DOHH2 (cell line): ENCODE measurements around the gene CNTNAP2.

Source experiments
- H3F3A ChIP-seq: fragments of 200-600 bp; sonication (generic), shearing (Covaris generic); 2 replicates; pipeline ENCODE4 v1.6.0; 2016; ENCODE audit warnings: antibody characterized with exemption, mild to moderate bottlenecking; ENCODE audit not compliant: control insufficient read depth, insufficient read depth
- H3K27ac ChIP-seq: fragments of 200-600 bp; sonication (generic); 2 replicates; pipeline ENCODE4 v1.5.1; 2014; ENCODE audit warnings: low read depth, mild to moderate bottlenecking, low read length, moderate library complexity
- H3K27me3 ChIP-seq: fragments of 200-600 bp; sonication (generic); 2 replicates; pipeline ENCODE4 v1.6.1; 2014; ENCODE audit warnings: mild to moderate bottlenecking, low read length, mixed read lengths; ENCODE audit not compliant: control insufficient read depth
- H3K36me3 ChIP-seq: fragments of 200-600 bp; sonication (generic); 2 replicates; pipeline ENCODE4 v1.6.1; 2014; ENCODE audit warnings: mild to moderate bottlenecking, low read length, moderate library complexity, mixed read lengths; ENCODE audit not compliant: control insufficient read depth
- H3K4me1 ChIP-seq: fragments of 200-600 bp; sonication (generic); 2 replicates; pipeline ENCODE4 v1.6.1; 2014; ENCODE audit warnings: mild to moderate bottlenecking, low read length, mixed read lengths; ENCODE audit not compliant: control insufficient read depth
- H3K4me2 ChIP-seq: fragments of 200-600 bp; sonication (generic); 2 replicates; pipeline ENCODE4 v1.6.0; 2014; ENCODE audit warnings: mild to moderate bottlenecking, low read length, moderate library complexity
- H3K4me3 ChIP-seq: fragments of 200-600 bp; sonication (generic); 2 replicates; pipeline ENCODE4 v1.5.1; 2014; ENCODE audit warnings: mild to moderate bottlenecking, low read length, mixed read lengths
- H3K79me2 ChIP-seq: fragments of 200-600 bp; sonication (generic); 2 replicates; pipeline ENCODE4 v1.6.1; 2014; ENCODE audit warnings: mild to moderate bottlenecking, low read length, mixed read lengths; ENCODE audit not compliant: control insufficient read depth
- H3K9me2 ChIP-seq: fragments of 200-600 bp; sonication (generic); replicated peaks from 2 replicates; pipeline ENCODE4 v1.6.1; 2014; ENCODE audit warnings: mild to moderate bottlenecking, low read length, mixed read lengths; ENCODE audit not compliant: control insufficient read depth
- H3K9me3 ChIP-seq: fragments of 200-600 bp; sonication (generic); 2 replicates; pipeline ENCODE4 v1.6.1; 2014; ENCODE audit warnings: antibody characterized with exemption, low read length, mixed read lengths; ENCODE audit not compliant: control insufficient read depth, insufficient read depth
- H4K20me1 ChIP-seq: fragments of 200-600 bp; sonication (generic); 2 replicates; pipeline ENCODE4 v1.6.0; 2014; ENCODE audit warnings: low read depth, mild to moderate bottlenecking, antibody characterized with exemption, low read length, moderate library complexity; ENCODE audit not compliant: control insufficient read depth, insufficient read depth
- CTCF ChIP-seq: fragments of 200-600 bp; sonication (generic); IDR thresholded peaks from one replicate; pipeline ENCODE4 v1.5.1; 2014; ENCODE audit warnings: antibody characterized with exemption, mild to moderate bottlenecking, low read depth, low read length; ENCODE audit not compliant: poor library complexity, severe bottlenecking
- EZH2phosphoT487 ChIP-seq: fragments of 200-600 bp; sonication (generic); IDR thresholded peaks from 2 replicates; pipeline ENCODE4 v1.6.1; 2017; ENCODE audit warnings: borderline replicate concordance, mild to moderate bottlenecking, antibody characterized with exemption, low read length, moderate library complexity, mixed read lengths

The CNTNAP2 gene

DNA sequence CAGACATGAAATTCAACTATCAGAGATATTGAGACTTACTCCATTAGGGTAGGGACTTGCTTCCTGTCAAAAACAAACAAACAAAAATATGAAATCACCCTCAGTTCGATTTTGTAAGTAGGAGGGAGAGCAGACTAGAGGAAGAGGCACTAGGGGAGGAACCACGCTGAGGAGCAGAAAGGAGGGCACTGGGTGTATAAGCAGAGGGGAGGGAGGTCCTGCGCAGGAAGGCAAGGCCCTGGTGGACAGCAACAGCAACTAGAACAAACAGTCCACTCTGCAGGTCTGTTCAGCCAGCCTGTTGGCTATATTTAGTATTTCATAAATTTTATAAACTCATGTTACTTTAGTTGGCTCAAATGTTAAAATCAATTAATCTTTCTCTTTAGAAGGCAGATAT, 1536.9 kb downstream of the CNTNAP2 start:
- H3K4me2 ChIP-seq: peak overlapping the region; percentile 52

GRCh38 chr7:147658392-147658967, 1541.9 kb downstream of the CNTNAP2 start:
- no peaks in the 10 kb centered on the region for H3K36me3 ChIP-seq
- no peaks in the 10 kb centered on the region for H3K9me2 ChIP-seq
- no peak for TF ChIP-seq EZH2phosphoT487
- TF ChIP-seq CTCF: no peak
- no peaks in the 10 kb centered on the region for H3K27me3 ChIP-seq
- no peaks in the 10 kb centered on the region for H4K20me1 ChIP-seq
- H3F3A ChIP-seq: no peaks in the 10 kb centered on the region
- H3K4me2 ChIP-seq: no peak overlapping the region
- H3K79me2 ChIP-seq: no peaks in the 10 kb centered on the region
- H3K4me1 ChIP-seq: peaks cover 11% of the 10 kb centered on the region
- no peak overlapping the region for H3K27ac ChIP-seq
- H3K4me3 ChIP-seq: no peak overlapping the region
- H3K9me3 ChIP-seq: no peaks in the 10 kb centered on the region

More for the DNA sequence above, 1536.9 kb downstream of the CNTNAP2 start:
- no peak for TF ChIP-seq EZH2phosphoT487
- TF ChIP-seq CTCF: no peak
- no peaks in the 10 kb centered on the region for H3K9me3 ChIP-seq
- no peaks in the 10 kb centered on the region for H3K27me3 ChIP-seq
- peak overlapping the region; percentile 38 for H3K4me3 ChIP-seq
- peaks cover 17% of the 10 kb centered on the region for H3K4me1 ChIP-seq
- no peaks in the 10 kb centered on the region for H3K9me2 ChIP-seq
- no peaks in the 10 kb centered on the region for H3K79me2 ChIP-seq
- H3F3A ChIP-seq: no peaks in the 10 kb centered on the region
- H4K20me1 ChIP-seq: no peaks in the 10 kb centered on the region
- no peaks in the 10 kb centered on the region for H3K36me3 ChIP-seq
- peak overlapping the region; percentile 42 for H3K27ac ChIP-seq

DNA sequence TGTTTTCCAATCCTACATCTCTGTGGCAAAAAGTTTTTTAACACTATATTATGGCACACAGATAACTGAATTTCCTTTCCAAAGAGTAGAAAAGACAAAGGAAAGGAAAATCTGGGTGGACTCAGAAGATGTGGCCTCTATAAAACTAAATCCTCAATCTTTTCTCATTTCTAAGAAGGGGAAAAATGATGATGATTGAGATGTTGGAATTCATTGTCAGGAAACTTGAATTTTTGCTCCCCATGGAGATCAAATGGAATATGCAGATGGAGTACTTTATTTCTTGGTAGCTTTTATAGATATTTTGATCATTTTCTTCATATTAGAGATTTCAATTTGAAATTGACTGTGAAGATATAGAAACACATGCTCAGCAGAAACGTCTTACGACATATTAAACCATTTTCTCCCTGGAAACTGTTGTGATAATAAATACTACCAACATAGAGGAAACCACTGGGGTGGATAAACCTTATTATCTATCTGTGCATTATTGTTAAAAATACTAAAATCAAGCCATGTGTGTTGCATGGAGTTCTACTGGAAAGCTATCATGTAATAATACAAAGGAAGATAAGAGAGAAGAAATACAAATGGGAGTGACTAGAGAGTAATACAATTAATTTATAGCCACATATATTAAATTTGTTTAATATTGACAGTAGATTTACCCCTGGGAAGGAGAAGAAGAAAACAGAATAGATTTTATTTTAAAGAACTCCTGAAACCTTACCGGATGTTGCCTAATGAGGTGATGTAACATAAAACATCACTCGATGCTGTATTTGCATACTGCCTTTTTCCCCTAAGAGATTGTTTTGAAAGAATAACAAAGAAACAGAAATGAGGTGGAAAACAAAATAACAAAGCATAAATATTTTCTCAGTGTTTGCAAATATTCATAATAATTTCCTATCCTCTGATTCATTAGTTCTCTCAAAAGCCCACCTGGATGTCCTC, 1542.7 kb downstream of the CNTNAP2 start:
- H3K9me3 ChIP-seq: no peaks in the 10 kb centered on the region
- H4K20me1 ChIP-seq: no peaks in the 10 kb centered on the region
- no peaks in the 10 kb centered on the region for H3K9me2 ChIP-seq
- H3K4me3 ChIP-seq: no peak overlapping the region
- H3K79me2 ChIP-seq: no peaks in the 10 kb centered on the region
- no peaks in the 10 kb centered on the region for H3F3A ChIP-seq
- peaks cover 3% of the 10 kb centered on the region for H3K4me1 ChIP-seq
- H3K27ac ChIP-seq: no peak overlapping the region
- TF ChIP-seq CTCF: no peak
- H3K4me2 ChIP-seq: no peak overlapping the region
- H3K36me3 ChIP-seq: no peaks in the 10 kb centered on the region
- no peaks in the 10 kb centered on the region for H3K27me3 ChIP-seq
